HG02798 (cell line): Measurements from ENCODE around the gene CDRT4.

ENCODE experiments used
- ATAC-seq: cut with Tn5 transposase; IDR thresholded peaks from one replicate; pipeline ENCODE4 v1.9.1; 2021; ENCODE audit warnings: mild to moderate bottlenecking; ENCODE audit not compliant: unreplicated experiment, poor library complexity

Gene CDRT4

DNA sequence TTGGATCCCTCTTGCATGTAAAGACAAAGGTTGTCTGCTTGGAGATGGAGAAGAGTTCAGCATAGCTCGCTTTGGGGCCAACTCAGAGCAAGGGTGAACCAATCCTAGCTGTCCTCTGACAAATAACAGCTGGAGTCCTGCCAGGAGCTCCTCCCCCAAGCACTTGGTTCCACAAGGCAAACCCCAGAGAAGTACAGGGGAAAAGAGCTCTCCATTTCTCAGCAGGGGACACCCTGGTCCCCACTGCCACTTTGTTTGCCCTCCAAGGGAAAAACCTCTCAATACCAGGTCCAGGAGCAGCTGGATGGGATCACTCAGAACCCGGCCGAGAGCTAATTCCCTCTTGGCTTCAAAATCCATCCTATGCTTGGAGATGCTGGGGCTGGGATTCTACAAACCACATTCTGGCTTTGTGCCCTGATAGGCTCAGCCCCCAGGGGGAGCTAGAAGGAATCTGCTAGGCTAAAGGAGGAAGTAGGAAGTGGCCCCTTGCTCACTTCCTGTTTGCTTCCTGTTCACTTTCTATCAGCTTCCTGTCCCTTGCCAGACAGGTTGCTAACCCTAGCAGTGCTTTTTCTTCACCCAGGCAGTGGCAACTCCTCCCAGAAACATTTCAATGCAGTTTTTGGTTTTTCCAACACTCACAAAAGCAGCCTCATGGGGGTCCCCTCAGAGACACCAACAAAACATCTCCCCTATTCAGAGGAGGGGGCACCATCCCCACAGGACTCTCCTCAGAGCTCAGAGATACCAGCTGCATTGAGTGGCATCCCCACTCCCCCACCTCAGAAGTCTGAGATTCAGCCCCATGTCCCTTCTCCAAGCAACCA lies 30.7 kb downstream of the CDRT4 start:
- no peak for ATAC-seq

DNA sequence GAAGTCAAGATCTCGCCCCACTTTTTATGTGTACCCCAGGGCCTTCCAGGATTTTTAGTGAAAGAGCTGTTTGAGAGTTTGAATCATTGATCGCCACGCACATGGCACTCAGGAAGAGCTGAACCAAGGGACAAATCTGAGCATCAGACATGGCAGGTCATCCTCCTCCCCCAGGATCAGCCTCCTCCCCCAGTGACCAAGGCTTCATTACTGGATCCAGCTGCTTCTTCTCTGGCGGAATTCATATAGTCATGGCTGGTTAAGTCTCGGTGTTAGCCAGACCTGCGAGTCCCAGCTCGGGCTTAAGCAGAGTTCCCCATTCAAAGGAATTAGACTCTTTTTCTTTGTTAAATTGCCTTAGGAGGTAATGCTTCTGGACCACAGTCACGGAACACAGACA lies 32.5 kb downstream of the CDRT4 start:
- ATAC-seq, result no peak

DNA sequence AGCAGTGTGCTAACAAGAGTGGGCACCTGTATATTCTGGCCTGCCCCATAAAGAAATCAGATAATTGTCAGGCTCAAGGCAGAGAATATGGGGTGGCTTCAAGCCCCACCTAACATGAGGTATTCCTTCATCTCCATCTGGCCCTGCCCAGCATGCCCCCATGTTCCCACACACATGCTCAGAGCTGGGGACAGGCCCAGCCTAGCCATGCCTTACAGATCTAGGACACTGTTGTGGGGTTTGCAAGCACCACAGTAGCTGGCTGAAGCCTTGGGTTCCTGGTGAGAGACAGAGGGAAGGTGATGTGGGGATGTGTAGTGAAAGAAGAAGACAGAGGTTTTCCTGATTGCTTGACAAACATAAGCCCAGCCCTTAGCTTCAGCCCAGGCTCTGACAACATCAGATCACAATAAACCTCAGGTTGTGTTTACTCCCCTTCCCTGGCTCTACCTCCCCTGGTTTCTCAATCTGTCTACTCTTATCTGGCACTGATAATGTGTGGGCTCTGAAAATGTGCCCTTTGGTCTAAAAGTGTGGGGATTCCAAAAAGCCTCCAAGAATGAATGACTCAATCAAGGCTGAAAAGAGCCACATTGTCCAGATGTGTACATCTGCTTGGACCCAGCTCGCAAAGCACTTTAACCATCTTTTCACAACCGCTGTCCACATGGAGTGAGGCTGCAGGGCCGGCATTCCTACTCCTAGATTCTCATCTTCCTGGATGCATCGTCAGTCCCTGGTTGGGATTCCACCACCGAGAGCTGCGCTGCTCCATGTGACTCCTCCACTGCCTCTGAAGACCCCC lies 34.4 kb downstream of the CDRT4 start:
- no peak for ATAC-seq

DNA sequence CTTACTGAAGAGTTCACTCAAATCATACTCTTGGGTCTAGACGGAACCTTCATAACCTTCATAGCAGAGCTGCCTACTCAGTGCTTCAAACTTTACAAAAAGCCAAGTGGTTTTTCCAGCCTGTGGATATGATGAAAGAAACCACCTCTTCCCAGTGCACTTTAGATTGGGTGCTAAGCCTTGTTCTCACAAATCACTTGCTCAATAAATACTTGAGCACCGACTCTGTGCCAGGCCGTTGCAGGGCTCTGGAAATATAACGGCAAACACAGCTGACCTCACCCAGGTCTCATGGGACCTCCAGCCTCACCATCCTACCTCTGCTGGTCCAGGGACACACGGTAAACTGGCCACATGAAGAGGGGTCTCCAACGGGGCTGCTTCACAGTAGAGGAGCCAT lies 35.7 kb downstream of the CDRT4 start:
- ATAC-seq, result no peak

DNA sequence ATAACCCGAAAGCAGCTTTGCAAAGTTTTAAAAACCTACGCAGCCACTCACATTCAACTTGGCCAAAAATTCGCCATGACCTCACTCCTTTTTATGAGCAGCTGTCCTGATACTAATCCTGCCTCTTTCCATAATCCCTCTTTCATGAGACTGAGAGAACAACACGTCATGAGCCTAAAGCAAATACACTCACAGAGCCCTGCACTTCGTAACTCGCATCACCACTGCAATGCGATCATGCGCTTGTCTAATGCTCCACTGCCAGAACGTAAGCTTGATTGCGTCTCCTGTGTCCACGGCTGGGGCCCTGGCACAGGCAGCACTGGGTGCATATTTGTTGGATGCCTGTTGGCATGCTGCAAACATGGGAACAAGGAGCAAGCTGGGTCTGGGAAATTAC lies 36.2 kb downstream of the CDRT4 start:
- no peak for ATAC-seq

DNA sequence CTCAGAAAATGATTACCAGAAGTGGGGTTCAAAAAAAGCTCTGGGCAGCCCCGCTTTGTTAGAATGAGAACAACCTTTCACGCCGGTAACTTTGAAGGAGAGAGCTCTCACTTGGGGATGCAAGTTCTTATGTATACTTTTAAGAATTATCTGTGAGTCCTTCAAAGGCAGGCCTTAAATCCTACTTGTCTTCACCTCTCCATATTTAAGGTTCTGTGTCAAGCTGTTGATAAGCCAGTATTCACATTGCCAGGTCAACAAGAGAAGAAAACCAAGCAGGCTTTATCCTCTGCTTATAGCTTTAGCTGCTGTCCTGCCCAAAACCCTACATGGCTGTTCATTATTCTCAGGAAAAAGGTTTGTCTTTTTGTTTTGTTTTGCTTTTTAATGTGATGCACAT lies 42.9 kb downstream of the CDRT4 start:
- ATAC-seq, result no peak

DNA sequence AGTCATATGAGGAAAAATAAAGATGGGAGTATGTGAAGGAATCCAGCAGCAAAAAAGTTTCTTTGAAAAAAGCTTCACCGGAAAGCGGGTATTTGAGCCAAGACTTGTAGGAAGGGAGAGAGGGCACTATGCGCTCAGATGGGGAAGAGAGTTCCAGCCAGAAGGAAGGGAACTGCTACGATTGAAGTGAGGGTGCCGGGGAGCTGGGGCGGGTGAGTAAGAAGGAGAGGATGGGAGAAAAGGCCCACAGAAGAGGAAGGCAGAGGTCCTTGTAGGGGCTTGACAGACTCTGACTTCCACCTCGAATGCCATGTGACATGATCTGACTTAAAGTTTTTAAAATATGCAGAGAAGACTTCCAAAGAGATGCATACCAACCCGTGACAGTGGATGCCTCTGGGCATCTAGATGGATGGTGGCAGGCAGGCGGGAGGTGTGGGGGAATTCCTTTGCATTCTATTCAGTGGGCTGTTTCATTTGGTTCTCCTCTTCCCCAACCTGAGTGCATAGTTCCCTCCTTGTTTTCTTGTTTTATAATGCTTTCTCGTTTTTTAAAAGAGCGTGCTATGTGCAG lies 44.9 kb downstream of the CDRT4 start:
- ATAC-seq, result no peak

DNA sequence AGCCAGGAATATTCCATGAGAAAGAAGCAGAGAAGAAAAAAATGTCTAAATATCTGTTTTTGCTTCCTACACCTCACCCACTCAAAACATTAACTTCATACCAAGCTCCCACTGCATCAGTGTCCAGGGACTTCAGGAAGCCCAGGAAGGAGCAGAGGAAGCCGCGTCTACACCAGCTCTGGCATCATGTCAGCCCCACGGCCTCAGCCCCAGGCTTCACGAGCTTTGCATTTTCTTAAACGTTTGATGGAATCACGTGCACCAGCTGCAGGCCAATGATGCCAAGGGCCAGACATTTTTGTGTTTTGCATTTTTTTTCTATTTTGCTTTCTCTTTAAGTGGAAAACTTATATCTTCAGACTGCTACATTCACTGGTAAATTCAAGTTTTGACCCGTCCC lies 48.6 kb downstream of the CDRT4 start:
- ATAC-seq, result no peak

DNA sequence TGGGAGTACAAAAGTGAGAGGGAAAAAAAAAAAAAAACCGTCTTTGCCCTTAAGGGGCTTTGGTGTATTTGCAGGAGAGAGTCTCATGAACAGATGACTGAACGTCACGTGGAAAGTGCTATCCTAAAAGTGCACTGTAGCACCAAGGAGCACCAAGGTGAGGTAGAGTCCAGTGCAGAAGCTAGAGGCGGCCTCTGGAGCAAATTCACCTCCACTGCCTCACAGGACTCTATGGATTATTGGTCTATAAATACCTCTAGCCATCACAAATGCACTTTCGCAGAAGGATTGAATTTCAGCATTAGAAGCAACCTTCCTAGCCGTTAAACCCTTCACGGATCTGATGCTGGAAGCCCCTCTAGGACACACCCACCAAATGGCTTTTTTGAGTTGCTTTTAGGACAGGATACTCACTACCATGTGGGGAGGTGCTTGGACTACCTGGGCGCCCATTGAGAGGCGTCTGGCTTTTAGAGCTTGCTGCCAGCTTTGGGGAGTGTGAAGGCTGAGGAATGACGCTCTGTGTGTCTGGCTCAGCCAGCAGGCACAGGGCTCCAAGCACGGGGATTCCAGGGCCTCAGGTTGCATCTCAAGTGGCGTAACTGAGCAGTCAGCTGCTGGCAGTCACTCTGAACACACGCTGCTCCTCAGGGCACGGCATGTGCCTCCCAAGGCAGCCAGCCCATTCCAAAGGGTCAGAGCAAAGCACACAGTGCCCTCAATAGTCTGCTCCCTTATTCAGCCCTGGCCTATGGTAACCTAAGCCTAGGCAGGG lies 52.7 kb downstream of the CDRT4 start:
- ATAC-seq, result no peak

DNA sequence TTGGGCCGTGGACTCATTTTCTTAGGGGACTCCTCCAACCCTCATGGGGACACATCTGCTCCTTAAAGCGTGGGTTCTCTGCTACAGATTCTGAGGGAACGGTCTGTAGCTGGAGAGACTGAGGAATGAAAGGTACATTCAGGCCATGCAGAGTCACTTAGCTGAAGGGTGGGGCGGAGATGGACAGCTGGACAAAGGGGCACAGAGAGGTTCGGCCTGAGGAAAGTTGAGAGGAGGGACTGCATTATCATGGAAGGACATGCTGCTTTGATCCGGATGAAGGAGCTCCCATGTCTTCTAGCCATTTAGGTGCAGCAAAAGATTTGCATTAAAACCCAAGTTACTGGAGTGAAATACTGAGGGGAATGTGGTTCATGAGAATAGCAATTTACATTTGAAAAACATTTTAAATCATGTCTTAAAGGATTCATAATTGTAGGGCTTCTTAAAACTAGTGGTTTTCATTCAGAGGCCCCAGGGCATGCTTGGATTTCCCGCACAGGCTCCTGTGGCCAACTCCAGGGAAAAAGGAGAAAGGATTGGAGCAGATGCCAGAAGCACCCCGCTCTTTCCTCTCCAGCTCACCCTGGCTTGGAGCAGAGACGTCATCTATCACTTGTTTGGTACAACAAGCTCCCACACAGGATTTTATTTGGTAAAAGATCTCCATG lies 54.2 kb downstream of the CDRT4 start:
- no peak for ATAC-seq

DNA sequence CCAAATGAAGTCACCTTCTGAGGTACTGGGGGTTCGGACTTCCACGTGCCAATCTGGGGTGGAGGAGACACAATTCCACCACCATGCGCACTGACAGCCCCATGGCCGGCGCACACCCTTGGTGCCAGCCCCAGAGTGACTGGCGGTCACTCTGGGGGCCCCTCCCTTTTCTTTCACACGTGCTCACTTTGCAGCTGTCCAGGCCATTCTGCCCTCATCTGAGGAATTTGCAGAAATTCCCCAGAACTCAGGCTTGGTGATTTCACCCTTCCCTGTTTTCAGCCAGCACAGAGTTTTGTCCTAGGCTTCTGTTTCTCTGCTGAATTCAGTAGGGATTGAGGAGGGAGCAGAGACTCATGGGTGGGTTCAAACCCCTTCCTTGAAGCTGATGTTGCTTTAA lies 54.8 kb downstream of the CDRT4 start:
- ATAC-seq, result no peak

DNA sequence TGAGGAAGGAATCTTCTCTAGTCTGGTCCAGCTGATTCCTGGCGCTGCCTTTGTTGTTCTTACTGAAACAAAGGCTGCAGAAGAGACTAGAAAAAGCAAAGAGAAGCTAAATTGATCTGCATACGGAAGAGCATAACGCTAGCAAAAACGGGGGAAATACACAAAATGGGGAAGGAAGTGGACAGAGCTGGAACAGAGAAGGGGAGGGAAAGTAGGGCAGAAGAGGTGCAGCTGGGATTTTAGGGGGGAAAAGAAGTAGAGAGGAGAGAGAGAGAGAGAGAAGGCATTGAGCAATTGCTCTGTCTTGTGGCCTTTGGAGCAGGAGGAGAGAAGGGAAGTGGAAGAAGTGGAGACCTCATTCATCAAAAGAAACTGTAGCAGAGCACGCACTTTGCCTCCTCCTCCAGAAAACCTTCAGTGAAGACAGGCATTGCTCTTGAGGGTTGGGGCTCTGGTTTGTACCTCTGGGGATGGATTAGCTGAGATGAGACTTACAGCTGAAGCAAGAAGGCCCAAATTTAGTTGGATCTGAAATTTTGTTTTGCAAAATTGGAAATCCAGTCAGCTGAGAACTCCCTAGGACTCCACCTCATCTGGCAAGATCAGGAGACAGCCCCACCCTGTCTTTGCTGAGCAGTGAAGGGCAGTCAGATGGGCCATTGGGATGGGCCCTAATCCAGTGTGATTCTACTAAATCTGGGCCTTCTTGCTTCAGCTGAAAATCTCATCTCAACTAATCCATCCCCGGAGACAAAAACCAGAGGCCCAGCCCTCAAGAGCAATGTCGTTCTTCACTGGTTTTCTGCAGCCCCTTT lies 55.8 kb downstream of the CDRT4 start:
- no peak for ATAC-seq

DNA sequence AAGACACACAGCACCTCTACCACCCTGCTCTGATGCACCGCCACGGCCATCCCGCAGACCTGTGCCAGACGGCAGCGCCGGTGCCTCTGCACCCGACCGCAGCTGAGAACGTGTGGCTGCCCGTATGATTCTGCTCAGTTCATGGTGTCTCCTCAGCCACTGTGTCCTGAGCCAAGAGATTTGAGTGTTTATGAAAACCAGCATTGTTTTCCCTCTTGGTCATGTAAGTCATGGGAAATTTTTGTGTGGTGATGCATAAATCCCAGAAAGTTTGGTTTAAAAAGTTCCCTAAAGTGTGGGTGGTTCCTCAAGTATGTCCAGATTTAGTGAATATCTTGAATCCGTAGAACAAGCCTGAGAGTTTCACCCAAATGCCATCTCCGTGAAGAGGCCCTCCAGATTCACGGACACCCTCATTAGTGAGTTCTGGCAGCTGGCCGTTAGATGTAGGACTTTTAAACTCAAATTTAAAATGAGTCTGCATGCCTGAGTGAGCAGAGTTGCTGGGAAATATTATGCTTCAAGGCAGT lies 57.6 kb downstream of the CDRT4 start:
- no peak for ATAC-seq

DNA sequence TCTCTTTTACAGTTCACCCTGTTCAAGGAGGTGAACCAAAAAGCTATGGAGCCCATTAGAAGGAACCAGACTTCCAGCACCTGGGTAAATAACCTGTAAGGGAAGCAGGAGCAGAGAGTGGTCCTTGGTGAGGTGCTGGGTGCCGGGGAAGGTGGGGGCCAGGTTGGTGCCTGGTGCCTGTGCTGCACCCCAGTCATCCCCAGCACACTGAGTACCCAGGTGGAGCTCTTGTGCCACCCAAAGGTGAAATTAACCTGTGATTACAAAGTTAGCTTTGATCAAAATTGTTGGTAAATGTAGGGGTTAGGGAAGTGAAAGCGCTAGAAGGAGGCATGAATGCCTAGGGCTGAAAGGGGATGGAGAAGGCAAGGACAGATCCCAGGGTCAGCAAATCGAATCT lies 58.6 kb downstream of the CDRT4 start:
- ATAC-seq, result no peak

DNA sequence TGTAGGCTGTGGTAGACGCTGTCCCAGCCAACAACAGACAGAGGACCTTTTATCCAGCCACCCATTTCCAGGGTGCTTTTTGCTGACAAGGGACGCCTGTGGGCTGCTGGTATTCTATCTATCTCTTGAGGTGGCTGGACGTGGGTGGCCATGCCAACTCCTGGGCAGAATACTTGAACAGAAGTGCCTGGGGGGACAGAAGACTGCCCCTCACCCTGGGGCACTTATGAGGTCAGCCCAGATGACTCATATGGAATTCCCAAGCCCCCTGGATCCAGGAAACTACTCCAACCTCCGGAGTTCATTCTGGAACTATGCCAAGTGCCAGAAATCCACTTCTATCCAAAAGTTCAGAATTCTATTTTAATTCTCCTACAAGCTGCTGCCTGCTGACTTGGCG lies 61.3 kb downstream of the CDRT4 start:
- no peak for ATAC-seq

DNA sequence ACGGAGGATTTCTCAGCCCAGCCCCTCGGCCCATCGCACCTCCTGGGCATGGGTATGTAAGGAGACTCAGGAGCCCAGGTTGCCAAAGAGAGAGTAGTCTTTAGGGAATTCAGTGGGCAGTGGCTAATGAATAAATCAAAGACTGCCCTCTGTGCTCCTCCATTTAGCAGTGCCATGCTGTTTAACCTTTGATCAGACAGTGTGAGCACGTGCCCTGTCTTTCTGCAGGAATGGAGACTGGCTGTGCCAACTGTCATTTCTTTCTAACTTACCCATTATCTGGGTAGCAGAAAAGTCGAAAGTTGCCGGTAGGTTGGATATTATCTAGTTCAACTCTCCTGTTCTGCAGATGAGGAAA lies 62.4 kb downstream of the CDRT4 start:
- no peak for ATAC-seq

DNA sequence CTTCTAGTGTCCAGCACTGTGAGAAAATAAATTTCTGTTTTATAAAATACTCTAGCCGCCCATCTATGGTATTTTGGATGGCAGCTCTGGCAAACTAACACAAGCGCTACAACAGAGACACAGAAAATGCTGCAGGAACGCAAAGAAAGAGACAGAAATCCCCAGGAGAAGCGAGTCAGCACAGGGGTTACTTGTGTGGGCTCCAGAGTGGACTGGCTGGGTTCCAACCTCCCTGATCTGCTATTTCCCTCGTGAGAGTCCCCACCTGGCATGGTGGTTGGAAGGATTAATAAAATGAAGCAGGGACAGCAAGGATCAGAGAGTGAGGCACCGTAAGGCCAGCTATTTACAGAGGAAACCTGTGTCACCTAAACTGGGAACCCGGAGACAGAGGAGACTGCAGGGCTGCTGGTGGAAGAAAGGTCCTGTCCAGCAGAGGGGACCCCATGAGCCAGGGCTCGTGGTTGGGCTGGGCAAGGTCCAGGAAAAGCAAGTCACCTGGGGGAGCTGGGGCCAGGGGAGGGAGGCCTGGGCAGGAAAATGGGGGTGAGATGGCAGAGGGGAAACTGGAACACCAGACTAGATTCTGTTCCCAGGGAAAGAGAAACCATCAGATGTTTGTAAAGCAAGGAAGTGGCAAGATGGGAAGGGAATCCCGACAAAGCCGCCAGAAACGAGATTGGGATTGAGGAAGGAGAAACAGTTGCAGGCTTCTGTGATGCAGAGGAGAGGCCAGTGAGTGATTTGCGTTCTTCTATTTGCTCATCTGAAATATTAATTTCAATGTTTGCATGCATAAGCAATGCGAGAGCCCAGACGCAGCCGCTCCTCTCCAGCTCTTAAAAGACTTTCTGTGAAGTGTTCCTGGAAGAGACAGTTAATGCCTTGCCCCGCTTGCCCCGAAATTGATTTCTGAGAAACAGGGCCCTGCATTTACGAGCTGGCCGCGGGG lies 63.0 kb downstream of the CDRT4 start:
- ATAC-seq, result no peak

DNA sequence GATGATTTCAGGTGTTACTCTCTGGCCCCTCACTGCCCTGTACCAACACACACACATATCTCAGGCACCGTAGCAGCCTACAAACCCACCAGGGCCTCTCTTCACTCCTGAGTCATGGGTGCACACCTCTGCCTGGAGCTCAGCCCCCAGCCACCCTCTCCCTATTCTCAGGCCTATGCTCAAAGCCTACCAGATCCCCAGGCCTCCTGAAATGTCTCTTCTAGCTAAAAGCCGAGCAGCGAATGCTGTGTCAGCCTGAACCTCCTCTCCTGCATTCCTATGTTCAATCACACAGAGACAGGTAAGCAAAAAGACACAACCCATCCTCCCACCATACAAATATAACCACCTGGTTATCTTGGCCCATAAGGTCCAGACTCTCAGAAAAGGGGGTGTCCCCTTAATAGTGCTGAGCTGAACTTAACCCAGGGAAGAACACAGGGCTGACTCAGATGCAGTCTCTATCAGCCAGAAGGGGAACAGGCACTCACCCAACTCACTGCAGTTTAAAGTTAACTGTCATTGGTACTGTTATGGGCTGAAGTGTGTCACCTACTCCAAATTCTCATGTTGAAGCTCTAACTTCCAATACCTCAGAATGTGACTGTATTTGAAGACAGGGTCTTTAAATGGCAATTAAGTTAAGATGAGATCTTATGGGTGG lies 64.0 kb downstream of the CDRT4 start:
- ATAC-seq, result no peak
